HepG2 (cell line): Measurements from ENCODE around the gene DNAJC2. TPM values are rescaled to one million over a fixed set of nuclear protein-coding genes. Genes with fewer than 3 reads are reported as not detected.

Experiments used
- ATF1 ChIP-seq: IDR thresholded peaks from 2 replicates; pipeline ENCODE4 v1.6.1; 2016; ENCODE audit warnings: mild to moderate bottlenecking, control low read depth
- EHMT2 ChIP-seq: fragments of 200-600 bp; sonication (generic); IDR thresholded peaks from 2 replicates; pipeline ENCODE4 v1.7.0; 2017; ENCODE audit warnings: antibody characterized with exemption, low read depth, low read length, borderline replicate concordance
- ELF4 ChIP-seq: sonication (generic); formaldehyde crosslinking; IDR thresholded peaks from 2 replicates; pipeline ENCODE4 v1.5.0; 2020; ENCODE audit warnings: missing genetic modification reagents, mild to moderate bottlenecking, moderate library complexity, borderline replicate concordance
- ETV6 ChIP-seq: sonication (generic); formaldehyde crosslinking; conservative IDR thresholded peaks from 2 replicates; pipeline ENCODE4 v1.4.0; 2020; ENCODE audit warnings: missing genetic modification reagents
- KDM3A ChIP-seq: IDR thresholded peaks from 2 replicates; pipeline ENCODE4 v1.6.1; 2018; ENCODE audit warnings: low read depth, missing compliant biosample characterization
- NCOA5 ChIP-seq: sonication (generic); formaldehyde crosslinking; IDR thresholded peaks from 2 replicates; pipeline ENCODE4 v1.4.0; 2020; ENCODE audit warnings: missing genetic modification reagents
- RARA ChIP-seq: IDR thresholded peaks from 2 replicates; pipeline ENCODE4 v1.6.1; 2016; ENCODE audit warnings: missing genetic modification reagents, missing compliant biosample characterization
- SP4 ChIP-seq: sonication (generic); formaldehyde crosslinking; IDR thresholded peaks from 2 replicates; pipeline ENCODE4 v1.8.1; 2023; ENCODE audit warnings: mild to moderate bottlenecking, missing genetic modification reagents
- TBX3 ChIP-seq: fragments of 450-650 bp; IDR thresholded peaks from 2 replicates; pipeline ENCODE4 v1.6.1; 2017; ENCODE audit warnings: antibody characterized with exemption, mild to moderate bottlenecking, inconsistent platforms, borderline replicate concordance
- ZNF124 ChIP-seq: sonication (generic); formaldehyde crosslinking; IDR thresholded peaks from 2 replicates; pipeline ENCODE4 v1.4.0; 2020; ENCODE audit warnings: missing genetic modification reagents
- ZNF577 ChIP-seq: sonication (generic); formaldehyde crosslinking; IDR thresholded peaks from 2 replicates; pipeline ENCODE4 v1.4.0; 2020; ENCODE audit warnings: mild to moderate bottlenecking, low read depth, missing genetic modification reagents, borderline replicate concordance
- polyA plus RNA-seq, 8 experiments: library from polyadenylated mRNA; depleted of rRNA in 3 of 8; stranded (reverse) in 7 of 8; unstranded in 1 of 8; fragments of >200 nt; fragmentation: Illumina TruSeq in 4 of 8; extraction: Trizol in 4 of 8; gene quantifications; 2 replicates each; pipeline versions ENCODE4 v1.2.1 to v1.2.3, GENCODE V29; 2011 to 2016; ENCODE audit warnings: low read depth in 4 of 8, missing spikeins in 1 of 8, mixed read lengths in 1 of 8; ENCODE audit not compliant: insufficient read depth in 1 of 8
- total RNA-seq, 5 experiments: library from RNA; depleted of rRNA; stranded (reverse); fragments of >200 nt; fragmentation: Illumina TruSeq; extraction: Trizol; gene quantifications; 2 replicates each; pipeline ENCODE4 v1.2.3, GENCODE V29; 2016; ENCODE audit warnings: low read depth in 1 of 5
- TF ChIP-seq, protein P1 (sequence below): sonication (generic); formaldehyde crosslinking; IDR thresholded peaks from 2 replicates; pipeline ENCODE4 v1.5.1; 2020; ENCODE audit warnings: mild to moderate bottlenecking, missing genetic modification reagents, borderline replicate concordance
- TF ChIP-seq, protein P2 (sequence below): sonication (generic); formaldehyde crosslinking; IDR thresholded peaks from 2 replicates; pipeline ENCODE4 v1.4.0; 2020; ENCODE audit warnings: missing genetic modification reagents, mild to moderate bottlenecking, borderline replicate concordance
- TF ChIP-seq, protein P3 (sequence below), 2 experiments: sonication (generic) in 1 of 2; formaldehyde crosslinking in 1 of 2; IDR thresholded peaks; 2 replicates each; pipeline versions ENCODE4 v1.4.0 to v1.6.1; 2018 to 2020; ENCODE audit warnings: missing genetic modification reagents in 2 of 2, borderline replicate concordance in 1 of 2, low read depth in 1 of 2, mild to moderate bottlenecking in 1 of 2, missing biosample characterization in 1 of 2
- TF ChIP-seq, protein P4 (sequence below): IDR thresholded peaks from 2 replicates; pipeline ENCODE4 v1.6.1; 2018; ENCODE audit warnings: missing genetic modification reagents

DNAJC2 gene
- total and polyA plus RNA-seq, 2 of the 13 experiments (the other 11 are each of a cell fraction or from before 2014, with no cell fraction given), result 19.6 to 42.0 TPM

DNA sequence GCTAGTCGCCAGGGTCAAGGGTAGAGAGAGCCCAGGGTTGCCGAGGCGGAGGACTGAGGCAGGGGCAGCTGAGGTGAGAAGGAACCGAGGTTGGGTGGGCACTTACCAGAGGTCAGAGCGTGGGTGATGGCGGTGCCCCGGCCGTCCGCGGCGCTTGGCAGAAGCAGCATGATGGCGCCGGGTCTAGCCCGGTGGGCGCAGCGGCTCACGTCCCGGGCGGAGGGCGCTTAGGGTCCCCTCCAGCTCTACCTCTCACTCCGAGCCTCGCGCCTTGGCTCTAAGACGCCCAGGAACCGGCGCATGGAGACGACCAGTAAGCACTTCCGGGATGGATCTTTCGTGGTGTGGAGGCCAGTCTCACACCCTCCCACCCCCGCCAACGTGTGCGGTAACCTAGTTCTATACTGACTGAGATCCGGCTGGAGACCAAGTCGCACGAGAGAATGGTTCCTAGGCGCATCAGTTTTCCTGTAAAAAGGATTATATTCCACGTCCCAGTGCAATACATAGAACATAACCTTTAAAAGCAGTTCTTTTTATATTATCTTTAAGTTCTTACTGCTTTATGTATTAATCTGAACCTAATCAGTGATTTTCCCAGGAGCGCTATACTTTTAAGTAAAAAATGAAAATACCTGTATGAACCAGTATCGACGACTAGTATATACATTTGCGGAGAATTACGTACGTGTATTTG is at the start of gene DNAJC2 (continued):
- TF ChIP-seq, protein P1, sequence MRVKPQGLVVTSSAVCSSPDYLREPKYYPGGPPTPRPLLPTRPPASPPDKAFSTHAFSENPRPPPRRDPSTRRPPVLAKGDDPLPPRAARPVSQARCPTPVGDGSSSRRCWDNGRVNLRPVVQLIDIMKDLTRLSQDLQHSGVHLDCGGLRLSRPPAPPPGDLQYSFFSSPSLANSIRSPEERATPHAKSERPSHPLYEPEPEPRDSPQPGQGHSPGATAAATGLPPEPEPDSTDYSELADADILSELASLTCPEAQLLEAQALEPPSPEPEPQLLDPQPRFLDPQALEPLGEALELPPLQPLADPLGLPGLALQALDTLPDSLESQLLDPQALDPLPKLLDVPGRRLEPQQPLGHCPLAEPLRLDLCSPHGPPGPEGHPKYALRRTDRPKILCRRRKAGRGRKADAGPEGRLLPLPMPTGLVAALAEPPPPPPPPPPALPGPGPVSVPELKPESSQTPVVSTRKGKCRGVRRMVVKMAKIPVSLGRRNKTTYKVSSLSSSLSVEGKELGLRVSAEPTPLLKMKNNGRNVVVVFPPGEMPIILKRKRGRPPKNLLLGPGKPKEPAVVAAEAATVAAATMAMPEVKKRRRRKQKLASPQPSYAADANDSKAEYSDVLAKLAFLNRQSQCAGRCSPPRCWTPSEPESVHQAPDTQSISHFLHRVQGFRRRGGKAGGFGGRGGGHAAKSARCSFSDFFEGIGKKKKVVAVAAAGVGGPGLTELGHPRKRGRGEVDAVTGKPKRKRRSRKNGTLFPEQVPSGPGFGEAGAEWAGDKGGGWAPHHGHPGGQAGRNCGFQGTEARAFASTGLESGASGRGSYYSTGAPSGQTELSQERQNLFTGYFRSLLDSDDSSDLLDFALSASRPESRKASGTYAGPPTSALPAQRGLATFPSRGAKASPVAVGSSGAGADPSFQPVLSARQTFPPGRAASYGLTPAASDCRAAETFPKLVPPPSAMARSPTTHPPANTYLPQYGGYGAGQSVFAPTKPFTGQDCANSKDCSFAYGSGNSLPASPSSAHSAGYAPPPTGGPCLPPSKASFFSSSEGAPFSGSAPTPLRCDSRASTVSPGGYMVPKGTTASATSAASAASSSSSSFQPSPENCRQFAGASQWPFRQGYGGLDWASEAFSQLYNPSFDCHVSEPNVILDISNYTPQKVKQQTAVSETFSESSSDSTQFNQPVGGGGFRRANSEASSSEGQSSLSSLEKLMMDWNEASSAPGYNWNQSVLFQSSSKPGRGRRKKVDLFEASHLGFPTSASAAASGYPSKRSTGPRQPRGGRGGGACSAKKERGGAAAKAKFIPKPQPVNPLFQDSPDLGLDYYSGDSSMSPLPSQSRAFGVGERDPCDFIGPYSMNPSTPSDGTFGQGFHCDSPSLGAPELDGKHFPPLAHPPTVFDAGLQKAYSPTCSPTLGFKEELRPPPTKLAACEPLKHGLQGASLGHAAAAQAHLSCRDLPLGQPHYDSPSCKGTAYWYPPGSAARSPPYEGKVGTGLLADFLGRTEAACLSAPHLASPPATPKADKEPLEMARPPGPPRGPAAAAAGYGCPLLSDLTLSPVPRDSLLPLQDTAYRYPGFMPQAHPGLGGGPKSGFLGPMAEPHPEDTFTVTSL, result 0 out of 2 replicates have a peak, but pooled peaks have one; percentile 63
- peak; percentile 82 for TF ChIP-seq ATF1
- TF ChIP-seq, protein P2, sequence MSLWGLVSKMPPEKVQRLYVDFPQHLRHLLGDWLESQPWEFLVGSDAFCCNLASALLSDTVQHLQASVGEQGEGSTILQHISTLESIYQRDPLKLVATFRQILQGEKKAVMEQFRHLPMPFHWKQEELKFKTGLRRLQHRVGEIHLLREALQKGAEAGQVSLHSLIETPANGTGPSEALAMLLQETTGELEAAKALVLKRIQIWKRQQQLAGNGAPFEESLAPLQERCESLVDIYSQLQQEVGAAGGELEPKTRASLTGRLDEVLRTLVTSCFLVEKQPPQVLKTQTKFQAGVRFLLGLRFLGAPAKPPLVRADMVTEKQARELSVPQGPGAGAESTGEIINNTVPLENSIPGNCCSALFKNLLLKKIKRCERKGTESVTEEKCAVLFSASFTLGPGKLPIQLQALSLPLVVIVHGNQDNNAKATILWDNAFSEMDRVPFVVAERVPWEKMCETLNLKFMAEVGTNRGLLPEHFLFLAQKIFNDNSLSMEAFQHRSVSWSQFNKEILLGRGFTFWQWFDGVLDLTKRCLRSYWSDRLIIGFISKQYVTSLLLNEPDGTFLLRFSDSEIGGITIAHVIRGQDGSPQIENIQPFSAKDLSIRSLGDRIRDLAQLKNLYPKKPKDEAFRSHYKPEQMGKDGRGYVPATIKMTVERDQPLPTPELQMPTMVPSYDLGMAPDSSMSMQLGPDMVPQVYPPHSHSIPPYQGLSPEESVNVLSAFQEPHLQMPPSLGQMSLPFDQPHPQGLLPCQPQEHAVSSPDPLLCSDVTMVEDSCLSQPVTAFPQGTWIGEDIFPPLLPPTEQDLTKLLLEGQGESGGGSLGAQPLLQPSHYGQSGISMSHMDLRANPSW (CRISPR knock-in tag), result no peak
- TF ChIP-seq, protein P3, sequence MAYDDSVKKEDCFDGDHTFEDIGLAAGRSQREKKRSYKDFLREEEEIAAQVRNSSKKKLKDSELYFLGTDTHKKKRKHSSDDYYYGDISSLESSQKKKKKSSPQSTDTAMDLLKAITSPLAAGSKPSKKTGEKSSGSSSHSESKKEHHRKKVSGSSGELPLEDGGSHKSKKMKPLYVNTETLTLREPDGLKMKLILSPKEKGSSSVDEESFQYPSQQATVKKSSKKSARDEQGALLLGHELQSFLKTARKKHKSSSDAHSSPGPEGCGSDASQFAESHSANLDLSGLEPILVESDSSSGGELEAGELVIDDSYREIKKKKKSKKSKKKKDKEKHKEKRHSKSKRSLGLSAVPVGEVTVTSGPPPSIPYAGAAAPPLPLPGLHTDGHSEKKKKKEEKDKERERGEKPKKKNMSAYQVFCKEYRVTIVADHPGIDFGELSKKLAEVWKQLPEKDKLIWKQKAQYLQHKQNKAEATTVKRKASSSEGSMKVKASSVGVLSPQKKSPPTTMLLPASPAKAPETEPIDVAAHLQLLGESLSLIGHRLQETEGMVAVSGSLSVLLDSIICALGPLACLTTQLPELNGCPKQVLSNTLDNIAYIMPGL (CRISPR knock-in tag; IDR thresholded peaks at IDR 0.05; ENCODE audit: borderline replicate concordance in 1 of 2, low read depth in 1 of 2), result peak; percentile 88 to 96
- no peak; the same call in 1 of the 2 replicates for TF ChIP-seq ZNF124 (CRISPR knock-in tag)
- TF ChIP-seq, protein P4, sequence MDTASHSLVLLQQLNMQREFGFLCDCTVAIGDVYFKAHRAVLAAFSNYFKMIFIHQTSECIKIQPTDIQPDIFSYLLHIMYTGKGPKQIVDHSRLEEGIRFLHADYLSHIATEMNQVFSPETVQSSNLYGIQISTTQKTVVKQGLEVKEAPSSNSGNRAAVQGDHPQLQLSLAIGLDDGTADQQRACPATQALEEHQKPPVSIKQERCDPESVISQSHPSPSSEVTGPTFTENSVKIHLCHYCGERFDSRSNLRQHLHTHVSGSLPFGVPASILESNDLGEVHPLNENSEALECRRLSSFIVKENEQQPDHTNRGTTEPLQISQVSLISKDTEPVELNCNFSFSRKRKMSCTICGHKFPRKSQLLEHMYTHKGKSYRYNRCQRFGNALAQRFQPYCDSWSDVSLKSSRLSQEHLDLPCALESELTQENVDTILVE (CRISPR knock-in tag), result peak; percentile 91
- TF ChIP-seq ZNF577 (CRISPR knock-in tag), result 0 out of 2 replicates have a peak, but pooled peaks have one; percentile 61
- TF ChIP-seq RARA (CRISPR knock-in tag), result peak; percentile 57
- 0 out of 2 replicates have a peak, but pooled peaks have one; percentile 59 for TF ChIP-seq NCOA5 (CRISPR knock-in tag)
- peak; percentile 66; the same call in 1 of the 2 replicates for TF ChIP-seq EHMT2
- TF ChIP-seq SP4 (CRISPR knock-in tag), result peak; percentile 40; the same call in 1 of the 2 replicates
- TF ChIP-seq ELF4, result peak; percentile 71; the same call in 1 of the 2 replicates
- TF ChIP-seq KDM3A, result peak; percentile 72; the same call in 1 of the 2 replicates
- TF ChIP-seq ETV6, result peak; percentile 76
- TF ChIP-seq TBX3, result peak; percentile 44; the same call in 1 of the 2 replicates
